K562 (cell line): Measurements from ENCODE around the gene TTC13. TPM values are rescaled to one million over a fixed set of nuclear protein-coding genes. Genes with fewer than 3 reads are reported as not detected.
A peak's percentile ranks its signal among the peaks of the same experiment; 100 is the strongest.

Source experiments
- ATAC-seq: fragments of 200-7000 bp; cut with Tn5 transposase; 3 replicates; pipeline ENCODE4 v1.9.1; 2020; ENCODE audit warnings: moderate library complexity
- BruUV-seq: library from RNA; stranded (reverse); fragments of 400-500 nt; replicated peaks from 2 replicates; lab custom pipeline; 2021; lab: Mats Ljungman, UMichigan
- CTCF ChIA-PET: fragments of 300-600 bp; formaldehyde crosslinking; extraction: SDS; loops from one replicate; lab custom pipeline; 2021; ENCODE audit warnings: low intra/inter-chr PET ratio; lab: Yijun Ruan, JAX
- POLR2A ChIA-PET: fragments of 300-600, 350-650 bp; sonication (Branson Sonifier 250); formaldehyde crosslinking; extraction: SDS; loops from one replicate; lab custom pipeline; 2021; ENCODE audit warnings: antibody characterized with exemption, inconsistent platforms; lab: Yijun Ruan, JAX
- DNase-seq, 4 experiments: peaks; one replicate each; pipeline versions ENCODE4 v3.0.0 to v3.0.0-alpha.2; 2011 to 2018; ENCODE audit warnings: low spot score in 3 of 4, mixed read lengths in 3 of 4; ENCODE audit errors: extremely low read depth in 1 of 4
- FAIRE-seq: peaks from 2 replicates; lab custom pipeline; 2011; peaks lifted over from hg19 to GRCh38; lab: Jason Lieb, UNC
- H2AFZ ChIP-seq: 2 replicates; pipeline ENCODE4 v1.6.0; 2011; ENCODE audit warnings: low read depth, low read length, control low read depth, inconsistent platforms
- H3K27ac ChIP-seq: fragments of 200-600 bp; 3 replicates; pipeline ENCODE4 v1.8.0; 2011; ENCODE audit warnings: low read depth, mild to moderate bottlenecking, control low read depth, inconsistent platforms, low read length, moderate library complexity, mixed read lengths; ENCODE audit errors: extremely low read depth
- H3K27me3 ChIP-seq, 2 experiments: fragments of 300-600 bp in 1 of 2; 2 replicates in 1 of 2; 3 replicates in 1 of 2; pipeline versions ENCODE4 v1.6.0 to v1.8.0; 2011; ENCODE audit warnings: inconsistent platforms in 2 of 2, low read length in 2 of 2, mild to moderate bottlenecking in 1 of 2, mixed read lengths in 1 of 2, moderate library complexity in 1 of 2; ENCODE audit not compliant: control insufficient read depth in 2 of 2, insufficient read depth in 2 of 2
- H3K36me3 ChIP-seq: fragments of 300-600 bp; 3 replicates; pipeline ENCODE4 v1.8.0; 2011; ENCODE audit warnings: mild to moderate bottlenecking, low read length, inconsistent platforms; ENCODE audit not compliant: control insufficient read depth, insufficient read depth
- H3K4me1 ChIP-seq, 2 experiments: fragments of 200-600 bp in 1 of 2; replicated peaks in 1 of 2; 2 replicates in 1 of 2; 3 replicates in 1 of 2; pipeline versions ENCODE4 v1.5.1 to v1.8.0; 2011; ENCODE audit warnings: inconsistent platforms in 2 of 2, low read length in 2 of 2, mild to moderate bottlenecking in 1 of 2, mixed read lengths in 1 of 2, moderate library complexity in 1 of 2; ENCODE audit not compliant: control insufficient read depth in 2 of 2, insufficient read depth in 2 of 2
- H3K4me2 ChIP-seq: 2 replicates; pipeline ENCODE4 v1.6.1; 2011; ENCODE audit warnings: low read length, control low read depth, inconsistent platforms, mixed read lengths; ENCODE audit not compliant: insufficient read depth
- H3K4me3 ChIP-seq: fragments of 200-600 bp; sonication (generic), shearing (Covaris generic); 2 replicates; pipeline ENCODE4 v1.5.1; 2016; ENCODE audit warnings: control low read depth, inconsistent platforms
- H3K79me2 ChIP-seq: fragments of 200-600 bp; 3 replicates; pipeline ENCODE4 v1.8.0; 2011; ENCODE audit warnings: low read length, inconsistent platforms; ENCODE audit not compliant: control insufficient read depth, insufficient read depth
- H3K9ac ChIP-seq, 2 experiments: 2 replicates each; pipeline versions ENCODE4 v1.6.0 to v1.6.1; 2011; ENCODE audit warnings: low read depth in 2 of 2, low read length in 2 of 2, control low read depth in 1 of 2, inconsistent platforms in 1 of 2, mild to moderate bottlenecking in 1 of 2, mixed read lengths in 1 of 2; ENCODE audit not compliant: insufficient read depth in 1 of 2
- H3K9me1 ChIP-seq: one replicate; pipeline ENCODE4 v1.6.0; 2011; ENCODE audit warnings: inconsistent platforms, mild to moderate bottlenecking, low read length, moderate library complexity; ENCODE audit not compliant: control insufficient read depth, insufficient read depth
- H3K9me3 ChIP-seq: replicated peaks from 2 replicates; pipeline ENCODE4 v1.5.1; 2011; ENCODE audit warnings: low read depth, low read length, inconsistent platforms; ENCODE audit not compliant: control insufficient read depth, insufficient read depth
- H4K20me1 ChIP-seq: replicated peaks from 2 replicates; pipeline ENCODE4 v1.6.1; 2011; ENCODE audit warnings: low read length, inconsistent platforms, mixed read lengths; ENCODE audit not compliant: control insufficient read depth, insufficient read depth
- DMBX1 ChIP-seq: fragments of 250-450 bp; sonication (Bioruptor Pico); IDR thresholded peaks from 2 replicates; pipeline ENCODE4 v1.8.0; 2022; ENCODE audit warnings: inconsistent platforms, mild to moderate bottlenecking, moderate library complexity, borderline replicate concordance
- FOXA3 ChIP-seq, 2 experiments: fragments of 450-650 bp in 1 of 2; sonication (generic) in 1 of 2; formaldehyde crosslinking; IDR thresholded peaks in 1 of 2; conservative IDR thresholded peaks in 1 of 2; 2 replicates each; pipeline versions ENCODE4 v1.4.0 to v1.8.0; 2020 to 2022; ENCODE audit warnings: mild to moderate bottlenecking in 2 of 2, missing genetic modification reagents in 1 of 2
- MEF2D ChIP-seq: conservative IDR thresholded peaks from 2 replicates; pipeline ENCODE4 v1.6.1; 2016; ENCODE audit warnings: low read depth, missing genetic modification characterization, missing compliant biosample characterization
- NCOA6 ChIP-seq: fragments of 450-650 bp; IDR thresholded peaks from 2 replicates; pipeline ENCODE4 v1.6.1; 2017; ENCODE audit warnings: mild to moderate bottlenecking
- RBM14 ChIP-seq: fragments of 200-400 bp; formaldehyde crosslinking; IDR thresholded peaks from 2 replicates; pipeline ENCODE4 v1.6.1; 2018; ENCODE audit warnings: low read depth, mild to moderate bottlenecking, low read length, moderate library complexity, borderline replicate concordance; ENCODE audit not compliant: insufficient read depth
- WGBS: fragments of 100-300 bp; shearing (Covaris generic); methylation state at CpG from one replicate; pipeline ENCODE4 v1.1.6; 2016; ENCODE audit warnings: low coverage, mixed read lengths; ENCODE audit not compliant: insufficient coverage; ENCODE audit errors: missing lambda C conversion rate; 5-methylcytosine and 5-hydroxymethylcytosine counted together
- in situ Hi-C: fragments of 300-500 bp; cut with MboI; formaldehyde crosslinking; loops from 4 replicates; pipeline ENCODE4 v1.15.0; 2018; ENCODE audit warnings: inconsistent platforms, mixed read lengths
- intact Hi-C: fragments of 100-400 bp; cut with micrococcal nuclease; formaldehyde crosslinking; loops from 2 replicates; pipeline ENCODE4 v1.14.2; 2022
- polyA plus RNA-seq, 8 experiments: library from polyadenylated mRNA; depleted of rRNA in 4 of 8; stranded (reverse) in 5 of 8; unstranded in 3 of 8; fragments of >200 nt; fragmentation: Nextera tagmentation in 2 of 8; fragmentation: Illumina TruSeq in 1 of 8; extraction: Ambion mirVana in 2 of 8; extraction: Trizol in 1 of 8; gene quantifications; 2 replicates each; pipeline versions ENCODE4 v1.2.1 to v1.2.3, GENCODE V29; 2011 to 2014; ENCODE audit warnings: inconsistent platforms in 1 of 8, missing spikeins in 1 of 8
- total RNA-seq, 7 experiments: library from RNA; depleted of rRNA in 6 of 7; stranded (reverse); fragments of >200 nt in 6 of 7; fragmentation: Illumina TruSeq in 2 of 7; extraction: Trizol in 2 of 7; gene quantifications; 2 replicates each; pipeline versions ENCODE4 v1.2.1 to v1.2.3, GENCODE V29; 2011 to 2021; ENCODE audit warnings: low replicate concordance in 1 of 7

The TTC13 gene
- total and polyA plus RNA-seq, 9 of the 15 experiments (the other 6 are each of a cell fraction or from before 2014, with no cell fraction given) = 1.7 to 13.8 (median 9.6) TPM

DNA sequence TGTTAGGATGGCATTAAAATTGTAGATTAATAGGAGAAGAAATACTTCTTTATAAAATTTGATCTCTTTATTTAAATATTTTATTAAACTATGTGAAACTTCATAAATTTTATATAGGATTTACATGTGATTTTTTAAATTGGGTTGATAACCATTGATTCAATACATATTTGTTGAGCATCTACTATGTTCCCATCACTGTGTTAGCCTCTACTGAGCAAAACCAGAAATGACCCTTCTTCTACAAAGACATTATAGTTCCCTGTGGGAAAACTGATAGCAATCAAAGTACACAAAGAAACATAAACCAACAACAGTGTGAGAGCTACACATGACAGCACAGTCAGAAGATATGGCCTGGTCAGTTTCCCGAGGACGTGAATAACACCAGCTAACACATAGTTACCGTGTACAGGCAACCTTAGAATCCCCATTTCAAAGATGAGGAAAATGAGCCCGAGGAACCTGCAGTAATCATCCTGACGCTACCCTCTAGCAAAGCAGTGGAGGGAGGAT lies 12.2 kb downstream of the TTC13 start:
- in situ Hi-C loops = no loop called here
- WGBS = 13% methylated on average over 5 of the region's 5 CpGs
- Histone ChIP-seq H3K9me1 (no peaks in the 10 kb centered on the region), H3K4me1 (no peaks in the 10 kb centered on the region), H2AFZ (no peak overlapping the region), H3K36me3 (no peaks in the 10 kb centered on the region), H4K20me1 (no peaks in the 10 kb centered on the region), H3K27me3 (no peaks in the 10 kb centered on the region), H3K4me3 (no peak overlapping the region), H3K4me2 (no peak overlapping the region), H3K9me3 (no peaks in the 10 kb centered on the region), H3K27ac (no peak overlapping the region), H3K9ac (no peak overlapping the region), H3K79me2 (no peaks in the 10 kb centered on the region)
- DNase-seq = no peak
- CTCF ChIA-PET = no interaction called here
- BruUV-seq = no TSS peak
- intact Hi-C loops = no loop called here
- no peak for TF ChIP-seq DMBX1 (CRISPR knock-in tag)
- peak in 1 of 2 experiments; percentile 69; a peak in 2 of 4 replicates for TF ChIP-seq FOXA3 (CRISPR knock-in tag; conservative IDR thresholded peaks at IDR 0.05 in 1 of 2, IDR thresholded peaks at IDR 0.05 in 1 of 2)
- no peak for TF ChIP-seq RBM14
- no peak for FAIRE-seq
- POLR2A ChIA-PET = interaction anchor here (0.6 to 1.8 kb wide), 3 partner anchors 10 to 742 kb away, joined by 3 to 9 read pairs (median 3); no protein-coding TSS in a partner anchor
- ATAC-seq = no peak

- in situ Hi-C loops (no loop called here), intact Hi-C loops (no loop called here)
- no peak for ATAC-seq
- Histone ChIP-seq H3K9me1 (no peaks in the 10 kb centered on the region), H3K36me3 (no peaks in the 10 kb centered on the region), H3K79me2 (no peaks in the 10 kb centered on the region), H3K27me3 (no peaks in the 10 kb centered on the region), H3K4me2 (no peak overlapping the region), H3K9me3 (no peaks in the 10 kb centered on the region), H3K4me1 (no peaks in the 10 kb centered on the region), H3K27ac (no peak overlapping the region), H3K4me3 (no peak overlapping the region), H2AFZ (no peak overlapping the region), H4K20me1 (no peaks in the 10 kb centered on the region), H3K9ac (no peak overlapping the region)
- DNase-seq = no peak
- TF ChIP-seq NCOA6 (no peak), MEF2D (tag) (no peak)
- ChIA-PET CTCF (no interaction called here), POLR2A (interaction anchor here (1.0 kb wide), 2 partner anchors 10 to 13 kb away, joined by 3 read pairs; partner anchors contain the start of genes ARV1 and TTC13)
- BruUV-seq = no TSS peak
- WGBS = 33% methylated on average over 5 of the region's 5 CpGs
- no peak for FAIRE-seq
Observed at GRCh38 chr1:230965535-230965934, 13.1 kb downstream of the TTC13 start.
